Fibroblast of pulmonary artery (primary cell): ENCODE data around the gene KCNQ4.
A peak's percentile ranks its signal among the peaks of the same experiment; 100 is the strongest.

Experiments used
- DNase-seq: peaks from one replicate; pipeline ENCODE4 v3.0.0-alpha.2; 2010; ENCODE audit warnings: low read depth
- H3K4me3 ChIP-seq: replicated peaks from 2 replicates; pipeline ENCODE4 v1.5.1; 2011; ENCODE audit warnings: low read depth, mild to moderate bottlenecking, control low read depth, low read length, moderate library complexity
- CTCF ChIP-seq: IDR thresholded peaks from 2 replicates; pipeline ENCODE4 v1.5.1; 2011; ENCODE audit warnings: mild to moderate bottlenecking, control low read depth, low read length, inconsistent platforms; ENCODE audit errors: missing control alignments

Gene KCNQ4

GRCh38 chr1:40740997-40741736 is 42.4 kb upstream of the KCNQ4 start:
- H3K4me3 ChIP-seq: no peak overlapping the region
- no peak for TF ChIP-seq CTCF
- DNase-seq: no peak

- H3K4me3 ChIP-seq: no peak overlapping the region
- no peak for DNase-seq
- no peak for TF ChIP-seq CTCF
Measured at GRCh38 chr1:40742363-40743061, 41.1 kb upstream of the KCNQ4 start.

GRCh38 chr1:40743452-40743851 is 40.1 kb upstream of the KCNQ4 start:
- H3K4me3 ChIP-seq: no peak overlapping the region
- no peak for DNase-seq
- no peak for TF ChIP-seq CTCF

GRCh38 chr1:40743860-40744259 is 39.7 kb upstream of the KCNQ4 start:
- no peak overlapping the region for H3K4me3 ChIP-seq
- DNase-seq: no peak
- no peak for TF ChIP-seq CTCF

- no peak overlapping the region for H3K4me3 ChIP-seq
- TF ChIP-seq CTCF: no peak
- DNase-seq: peak; percentile 21
Measured at GRCh38 chr1:40745176-40745575, 38.4 kb upstream of the KCNQ4 start.

GRCh38 chr1:40746344-40747090 is 37.1 kb upstream of the KCNQ4 start:
- no peak for TF ChIP-seq CTCF
- H3K4me3 ChIP-seq: no peak overlapping the region
- no peak for DNase-seq
